ENCODE measurements around the gene PAX3.

PAX3 gene
- 0 to 0.04 reads per million in 2 donors for total RNA-seq

- DNase-seq = no peak
Measured at GRCh38 chr2:222298311-222299150, at the start of gene PAX3. Gene PAX3 (minus strand): TSS chr2:222298998. CDS start chr2:222298615, 383 bp downstream.

- no peak for DNase-seq
Measured at GRCh38 chr2:222341331-222341730, 42.5 kb upstream of the PAX3 start.

GRCh38 chr2:222338374-222338773 is 39.6 kb upstream of the PAX3 start:
- DNase-seq = no peak

DNA sequence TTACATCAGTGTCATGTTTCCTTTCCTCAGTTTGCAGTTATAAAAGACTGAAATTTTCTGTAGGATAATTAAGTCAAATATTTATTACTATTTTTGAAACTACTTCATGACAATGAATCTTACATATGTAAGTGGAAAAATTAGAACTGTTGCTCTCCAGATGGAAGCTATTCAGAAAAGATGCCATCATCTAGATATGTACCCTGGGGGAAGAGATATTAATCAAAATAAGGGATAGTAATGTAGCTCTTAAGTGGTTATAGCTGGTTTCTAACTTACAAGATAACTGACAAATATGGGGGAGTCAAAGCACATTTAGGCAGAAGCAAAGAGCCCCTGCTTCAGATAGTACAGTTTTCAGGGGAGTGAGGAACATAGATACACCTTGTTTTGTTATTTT is 38.1 kb upstream of the PAX3 start:
- no peak for DNase-seq

- DNase-seq = no peak
Measured at GRCh38 chr2:222336442-222336841, 37.6 kb upstream of the PAX3 start.

- no peak for DNase-seq
Measured at GRCh38 chr2:222334914-222335313, 36.1 kb upstream of the PAX3 start.

- DNase-seq = no peak
Measured at GRCh38 chr2:222333397-222333796, 34.6 kb upstream of the PAX3 start.

DNA sequence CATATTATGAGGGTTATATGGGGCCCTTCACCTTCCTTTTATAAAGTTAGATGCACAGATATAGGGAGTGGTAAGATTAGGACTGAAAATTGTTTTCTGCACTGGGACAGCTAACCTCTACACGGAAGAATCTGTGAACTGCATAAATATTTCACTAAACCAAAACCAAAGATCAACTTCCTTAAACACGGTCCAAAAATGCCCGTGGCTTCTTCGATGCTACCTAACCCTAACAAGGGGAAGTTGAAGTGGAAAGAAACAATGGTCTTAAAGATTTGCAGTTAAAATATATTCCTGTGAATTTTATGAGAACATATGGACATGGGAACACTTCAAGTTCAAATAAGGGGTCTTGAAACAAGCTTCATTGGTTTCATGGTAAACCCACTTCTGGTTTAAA is 33.3 kb upstream of the PAX3 start:
- no peak for DNase-seq

GRCh38 chr2:222330910-222331309 is 32.1 kb upstream of the PAX3 start:
- DNase-seq = no peak

- DNase-seq = no peak
Measured at GRCh38 chr2:222322236-222322635, 23.4 kb upstream of the PAX3 start.

DNA sequence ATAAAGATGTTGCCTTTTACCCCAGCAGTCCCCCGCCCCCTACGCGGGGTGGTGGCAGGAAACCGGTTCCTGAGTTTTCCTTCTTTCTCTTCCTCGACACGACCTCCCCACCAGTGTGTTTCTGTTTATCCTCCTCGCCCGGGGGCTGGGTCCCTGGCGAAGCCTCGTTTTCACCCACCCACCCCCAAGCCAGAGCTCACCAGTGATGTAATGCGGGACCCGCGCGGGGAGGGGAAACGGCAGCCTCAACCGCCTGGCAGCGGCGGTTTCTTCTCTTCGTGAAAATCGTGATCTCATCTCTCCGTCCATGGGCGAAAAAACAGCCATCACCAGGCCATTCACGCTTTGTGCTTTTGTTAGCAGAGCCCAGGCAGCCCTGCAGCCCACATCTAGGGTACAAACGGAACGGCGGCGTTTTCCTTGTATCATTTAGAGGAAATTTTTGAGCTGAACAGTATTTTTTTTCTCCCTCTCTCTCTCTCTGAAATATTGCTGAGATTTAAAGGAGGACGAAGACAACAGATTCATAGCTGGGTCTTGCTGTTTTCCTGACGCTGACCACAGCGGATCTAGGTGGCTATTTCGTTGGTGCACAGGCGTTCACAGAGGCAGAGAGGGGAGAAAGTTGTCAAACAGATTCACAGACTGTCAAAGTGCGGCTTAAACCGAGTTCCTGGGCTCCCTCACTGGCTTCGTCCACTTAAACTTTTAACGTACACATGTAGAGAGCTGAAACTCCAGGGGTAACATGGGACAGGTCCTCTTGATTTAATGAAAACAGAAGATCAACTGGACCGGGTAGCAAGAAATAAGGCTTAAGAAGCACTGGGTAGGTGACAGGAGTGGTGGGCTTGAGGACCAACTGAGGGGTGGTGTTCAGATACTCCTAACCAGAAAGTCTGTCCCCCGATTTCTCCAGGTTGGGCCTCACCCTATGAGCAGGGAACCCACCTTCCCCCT is 21.9 kb upstream of the PAX3 start:
- DNase-seq = no peak

DNA sequence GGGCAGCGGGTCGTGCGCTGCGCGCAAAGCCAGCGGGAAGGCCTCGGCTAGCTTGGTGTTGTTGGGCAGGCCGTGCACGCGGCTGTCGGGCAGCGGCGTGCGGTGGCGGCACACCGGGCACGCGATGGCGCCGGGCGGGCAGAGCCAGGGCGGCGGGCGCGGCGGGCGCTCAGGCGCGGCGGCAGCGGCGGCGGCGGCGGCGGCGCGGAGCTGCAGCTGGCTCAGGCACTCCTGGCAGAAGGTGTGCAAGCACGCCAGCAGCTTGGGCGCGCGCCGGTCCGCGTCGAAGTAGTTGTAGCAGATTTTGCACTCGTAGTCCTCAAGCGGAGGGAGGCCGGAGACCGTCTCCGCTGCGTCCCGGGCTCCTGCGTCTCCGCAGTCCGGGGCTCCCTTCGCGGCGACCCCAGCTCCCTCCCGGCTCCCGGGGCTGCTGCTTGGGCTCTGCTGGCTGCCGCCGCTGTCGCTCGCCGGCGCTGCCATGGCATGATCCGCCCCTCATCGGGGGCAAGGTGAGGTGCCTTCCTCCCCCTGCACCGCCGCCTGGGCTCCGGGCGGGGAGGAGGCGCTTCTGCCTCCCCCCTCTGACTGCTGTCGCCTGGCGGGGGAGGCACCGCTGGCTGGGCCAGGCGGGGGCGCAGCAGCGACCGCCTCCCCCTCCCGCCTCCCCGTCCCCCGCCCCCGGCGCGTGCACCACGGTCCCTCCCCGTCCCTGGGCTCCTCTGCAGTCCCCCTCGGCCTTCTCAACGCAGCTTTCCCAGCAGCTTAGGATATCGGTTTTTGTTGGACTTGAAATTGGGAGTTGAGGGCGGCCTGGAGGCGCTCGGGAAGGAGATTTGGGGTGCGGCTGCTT is 21.0 kb upstream of the PAX3 start:
- no peak for DNase-seq

- DNase-seq = no peak
Measured at GRCh38 chr2:222318712-222319585, 20.2 kb upstream of the PAX3 start.

DNA sequence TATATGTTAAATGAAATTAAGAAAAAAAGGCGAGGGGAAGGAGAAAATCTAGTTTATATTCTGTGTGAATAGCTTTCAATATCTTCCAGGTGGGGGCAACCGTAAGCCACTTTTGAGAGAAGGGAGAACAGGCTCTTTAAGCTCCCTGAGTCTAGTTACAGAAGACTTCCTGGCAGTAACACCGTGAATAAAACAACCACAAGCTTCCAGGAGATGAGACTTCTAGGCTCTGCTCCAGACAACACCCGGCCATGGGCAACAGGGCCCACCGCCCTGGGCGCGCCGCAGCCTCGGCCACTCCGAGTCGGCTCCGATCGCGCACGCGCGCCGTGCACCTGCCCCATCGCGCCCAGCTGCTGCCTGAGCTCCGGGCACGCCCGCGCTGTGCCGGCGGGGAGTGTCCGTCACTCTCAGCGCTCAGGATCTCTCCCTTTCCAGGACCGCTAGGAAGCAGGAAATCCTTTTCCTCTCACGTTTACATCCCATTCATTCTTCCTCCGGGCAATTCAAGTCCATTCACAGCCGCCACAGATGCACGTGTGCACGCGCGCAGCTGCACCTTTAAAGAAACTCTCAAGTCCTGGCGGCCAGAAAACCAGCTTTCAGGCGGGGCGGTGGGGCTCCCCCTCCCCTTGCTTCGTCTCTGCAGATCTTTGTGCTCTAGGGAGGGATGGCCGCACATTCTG is 19.4 kb upstream of the PAX3 start:
- DNase-seq = no peak

GRCh38 chr2:222315443-222316121 is 16.8 kb upstream of the PAX3 start:
- DNase-seq = no peak

GRCh38 chr2:222313816-222314215 is 15.0 kb upstream of the PAX3 start:
- no peak for DNase-seq

DNA sequence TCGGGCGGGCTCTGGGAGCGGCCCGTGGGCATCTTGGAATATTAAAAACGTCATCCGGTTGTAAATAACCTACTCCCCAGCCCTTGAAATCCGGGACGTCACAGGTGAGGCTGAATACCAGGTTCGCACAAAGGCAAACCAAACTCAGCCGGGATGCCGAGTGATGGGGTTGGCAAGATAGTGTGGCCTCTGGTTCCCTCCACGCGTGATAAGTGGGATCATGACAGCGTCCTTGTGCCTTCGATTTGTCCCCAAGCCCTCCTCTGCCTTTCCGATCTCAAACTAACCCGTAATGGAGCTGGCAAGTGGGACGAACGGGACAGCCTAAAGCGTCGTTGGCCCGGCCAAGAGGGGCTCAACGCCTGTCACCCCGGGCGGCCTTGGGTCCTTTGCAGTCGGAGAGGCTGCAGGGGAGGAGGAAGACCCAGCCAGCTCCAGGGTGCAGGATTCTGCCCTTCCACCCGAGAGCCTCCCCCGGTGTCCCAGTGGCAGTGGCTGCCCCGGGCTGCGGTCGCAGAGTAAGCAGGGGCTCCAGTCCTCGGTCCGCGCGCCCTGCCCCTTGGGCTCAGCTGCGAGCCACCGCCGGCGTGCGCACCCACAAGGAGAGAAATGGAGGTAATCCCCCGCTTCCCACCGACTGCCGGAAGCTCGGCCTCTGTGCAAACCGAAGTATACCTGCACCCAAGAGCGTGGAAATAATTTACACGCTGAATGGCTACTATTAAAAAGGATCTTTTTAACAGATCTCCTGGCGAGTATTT is 13.4 kb upstream of the PAX3 start:
- no peak for DNase-seq

DNA sequence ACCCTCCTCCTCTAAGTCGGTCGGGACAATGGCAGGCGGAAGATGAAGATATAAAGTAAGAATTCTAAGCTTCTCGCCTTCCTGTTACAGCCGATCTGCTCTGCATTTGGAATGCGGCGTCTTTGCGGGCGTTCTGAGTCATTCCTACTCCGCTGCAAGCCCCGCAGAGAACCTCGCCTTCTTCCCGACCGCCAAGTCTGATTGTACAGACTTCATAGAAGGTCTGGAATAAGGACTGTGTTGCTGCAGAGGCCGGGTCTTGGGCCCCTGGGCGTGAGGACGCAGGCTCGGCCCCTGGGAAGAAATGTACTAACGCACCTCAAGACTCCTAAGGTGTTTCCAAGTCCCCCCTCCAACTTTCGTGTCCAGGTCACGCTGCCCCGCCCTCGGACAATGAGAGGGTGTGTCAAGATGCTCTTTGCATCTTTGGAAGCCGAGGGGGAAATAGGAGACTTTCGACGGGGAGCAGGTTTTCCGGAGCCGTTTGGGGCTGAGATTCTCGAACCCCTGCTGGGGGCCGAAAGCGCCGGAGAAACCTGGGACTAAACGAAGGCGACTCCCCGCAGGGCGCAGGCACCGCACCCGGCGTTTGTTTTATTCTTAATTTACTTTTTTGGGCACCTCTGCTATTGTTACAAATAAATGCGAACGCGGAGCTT is 12.7 kb upstream of the PAX3 start:
- DNase-seq = no peak

- DNase-seq = no peak
Measured at GRCh38 chr2:222310747-222311318, 12.0 kb upstream of the PAX3 start.

All from activated gamma-delta T cell (primary cell).